GM19324 (cell line): Measurements from ENCODE around the gene KLF18.
"Not testable (repeated sequence)": the region's sequence is repeated elsewhere in the genome, so short reads cannot be mapped to it uniquely, and the experiment has no call there.

Experiments
- ATAC-seq: cut with Tn5 transposase; IDR thresholded peaks from one replicate; pipeline ENCODE4 v1.9.1; 2021; ENCODE audit warnings: mild to moderate bottlenecking, moderate library complexity; ENCODE audit not compliant: unreplicated experiment, low FRiP score

KLF18 gene

GRCh38 chr1:44141531-44141930, at the start of gene KLF18:
Gene KLF18 (minus strand): TSS chr1:44141631. CDS start chr1:44141631, 0 bp downstream.
- no peak for ATAC-seq

- ATAC-seq = no peak
These were observed 33.2 kb upstream of the KLF18 start for GRCh38 chr1:44174630-44175029.

- ATAC-seq = no peak
These were observed 28.9 kb upstream of the KLF18 start for GRCh38 chr1:44170281-44170823.

- no peak for ATAC-seq
These were observed 27.2 kb upstream of the KLF18 start for GRCh38 chr1:44168520-44169098.

- ATAC-seq = no peak
These were observed 20.1 kb upstream of the KLF18 start for GRCh38 chr1:44161546-44161945.

DNA sequence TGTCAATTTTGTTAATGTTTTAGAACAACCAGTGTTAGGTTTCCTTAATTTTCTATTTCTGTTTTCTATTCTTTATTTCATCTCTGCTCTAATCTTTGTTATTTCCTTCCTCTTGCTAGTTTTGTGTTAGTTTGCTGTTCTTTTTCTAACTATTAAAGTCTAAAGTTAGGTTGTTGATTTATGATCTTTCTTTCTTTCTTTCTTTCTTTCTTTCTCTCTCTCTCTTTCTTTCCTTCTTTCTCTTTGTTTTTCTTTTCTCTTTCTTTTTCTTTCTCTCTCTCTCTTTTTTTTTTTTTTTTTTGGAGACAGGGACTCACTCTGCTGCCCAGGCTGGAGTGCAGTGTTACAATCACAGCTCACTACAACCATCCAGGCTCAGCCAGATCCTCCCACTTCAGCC, 17.4 kb upstream of the KLF18 start:
- no peak for ATAC-seq

GRCh38 chr1:44157903-44158302, 16.5 kb upstream of the KLF18 start:
- ATAC-seq = no peak

GRCh38 chr1:44154049-44154448, 12.6 kb upstream of the KLF18 start:
- no peak for ATAC-seq

- ATAC-seq = no peak
These were observed 11.3 kb upstream of the KLF18 start for GRCh38 chr1:44152692-44153091.

- no peak for ATAC-seq
These were observed 10.4 kb upstream of the KLF18 start for GRCh38 chr1:44151808-44152207.

DNA sequence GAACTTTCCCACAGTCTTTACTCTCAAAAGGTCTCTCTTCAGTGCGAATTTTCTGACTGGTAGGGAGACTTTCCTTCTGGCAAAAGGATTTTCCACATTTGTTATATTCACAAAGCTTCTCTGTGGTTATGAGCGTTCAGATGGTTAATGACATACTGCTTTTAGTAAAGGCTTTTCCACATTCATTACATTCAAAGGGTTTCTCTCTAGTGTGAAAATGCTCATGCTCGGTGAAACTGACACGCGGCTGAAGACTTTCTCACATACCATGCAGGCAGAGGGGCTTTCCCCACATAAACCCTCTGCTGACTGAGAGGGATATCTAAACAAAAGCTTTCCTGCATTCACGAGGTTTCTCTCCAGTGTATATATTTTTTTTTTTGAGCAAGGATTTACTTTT, 9.9 kb upstream of the KLF18 start:
- no peak for ATAC-seq

DNA sequence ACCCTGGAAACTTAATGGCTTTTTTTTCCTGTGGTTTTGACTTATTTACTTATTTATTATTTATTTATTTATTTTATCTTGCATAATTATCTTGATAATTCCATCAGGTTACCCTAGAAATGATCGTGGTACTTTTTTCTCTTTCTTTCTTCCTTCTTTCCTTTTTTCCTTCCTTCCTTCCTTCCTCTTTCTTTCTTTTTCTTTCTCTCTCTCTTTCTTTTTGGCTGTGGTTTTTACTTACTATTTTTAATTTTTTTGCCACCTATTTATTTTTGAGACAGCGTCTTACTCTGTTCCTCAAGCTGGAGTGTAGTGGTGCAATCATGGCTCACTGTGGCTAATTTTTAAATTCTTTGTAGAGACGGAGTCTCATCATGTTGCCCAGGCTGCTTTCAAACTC, 6.2 kb upstream of the KLF18 start:
- ATAC-seq = no peak

DNA sequence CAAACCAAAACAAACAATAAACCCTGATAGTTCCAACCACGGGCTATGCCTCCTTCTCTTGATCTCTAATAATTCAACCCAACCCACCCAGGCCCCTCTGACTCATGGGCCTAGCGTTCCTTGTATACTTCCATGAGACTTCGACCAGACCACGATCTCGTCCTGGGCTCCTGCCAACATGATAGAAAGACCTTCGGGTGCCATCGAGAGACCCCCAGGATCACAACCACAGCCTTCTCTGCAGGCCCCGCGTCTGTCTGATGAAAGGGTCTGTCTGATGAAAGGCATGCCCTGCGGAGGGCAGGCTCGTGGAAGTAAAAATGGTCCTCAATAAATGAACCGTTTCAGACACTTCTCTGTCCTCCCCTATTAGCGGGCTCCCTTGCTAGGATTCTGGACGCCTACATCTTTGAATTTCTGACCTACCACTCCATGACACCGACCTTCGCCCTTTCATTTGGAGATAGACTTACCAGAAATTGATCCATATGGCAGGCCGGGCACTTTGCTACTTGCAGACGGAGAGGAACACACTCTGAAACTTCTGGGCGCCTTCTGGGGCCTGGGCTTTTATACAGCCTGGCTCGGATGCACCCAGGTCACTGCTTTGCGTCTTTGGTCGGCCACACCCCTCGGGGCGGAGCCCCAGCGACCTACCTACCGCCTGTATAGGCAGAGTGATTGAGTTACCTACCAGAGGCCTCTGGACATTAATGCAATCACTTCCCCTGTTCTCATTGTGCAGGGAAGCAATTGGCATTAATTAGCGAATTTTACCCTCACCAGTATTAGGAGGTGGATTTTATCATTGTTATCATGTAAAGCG, 5.3 kb upstream of the KLF18 start:
- ATAC-seq = no peak

DNA sequence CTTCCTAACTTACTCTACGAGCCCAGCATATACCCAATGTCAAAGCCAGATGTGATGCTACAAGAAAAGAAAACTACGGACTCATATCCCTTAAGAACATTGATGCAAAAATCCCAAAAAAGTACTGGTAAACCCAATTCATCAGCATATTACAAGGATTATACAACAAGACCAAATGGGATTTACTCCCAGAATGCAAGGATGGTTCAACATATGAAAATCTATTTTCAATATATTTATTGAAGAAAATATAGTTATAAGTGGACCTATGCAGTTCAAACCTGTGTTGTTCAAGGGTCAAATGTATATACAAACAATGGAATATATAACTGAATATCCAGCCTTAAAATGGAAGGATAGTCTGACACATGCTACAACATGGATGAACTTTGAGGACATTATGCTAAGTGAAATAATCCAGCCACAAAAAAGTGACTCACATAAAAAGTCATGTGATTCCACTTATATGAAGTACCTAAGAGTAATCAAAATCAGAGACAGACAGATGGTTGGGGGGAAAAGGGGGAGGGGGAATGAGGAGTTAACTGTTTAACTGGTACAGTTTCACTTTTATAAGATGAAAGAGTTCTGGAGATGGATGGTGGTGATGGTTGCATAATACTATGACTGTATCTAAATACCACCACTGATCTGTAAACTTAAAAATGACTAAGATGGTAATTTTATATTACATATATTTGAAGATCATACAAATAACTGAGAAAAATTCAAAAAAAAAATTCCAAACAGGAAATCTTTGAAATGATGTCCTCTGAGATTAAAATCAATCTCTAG, 3.7 kb upstream of the KLF18 start:
- no peak for ATAC-seq

DNA sequence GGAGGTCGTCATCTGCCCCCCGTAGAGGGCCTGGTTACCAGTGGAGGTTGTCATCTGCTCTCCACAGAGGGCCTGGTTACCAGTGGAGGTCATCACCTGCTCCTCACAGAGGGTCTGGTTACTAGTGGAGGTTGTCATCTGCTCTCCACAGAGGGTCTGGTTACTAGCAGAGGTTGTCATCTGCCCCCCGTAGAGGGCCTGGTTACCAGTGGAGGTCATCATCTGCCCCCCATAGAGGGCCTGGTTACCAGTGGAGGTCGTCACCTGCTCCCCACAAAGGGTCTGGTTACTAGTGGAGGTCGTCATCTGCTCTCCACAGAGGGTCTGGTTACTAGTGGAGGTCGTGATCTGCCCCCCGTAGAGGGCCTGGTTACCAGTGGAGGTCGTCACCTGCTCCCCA, 1.9 kb downstream of the KLF18 start:
- ATAC-seq = not testable (repeated sequence)

DNA sequence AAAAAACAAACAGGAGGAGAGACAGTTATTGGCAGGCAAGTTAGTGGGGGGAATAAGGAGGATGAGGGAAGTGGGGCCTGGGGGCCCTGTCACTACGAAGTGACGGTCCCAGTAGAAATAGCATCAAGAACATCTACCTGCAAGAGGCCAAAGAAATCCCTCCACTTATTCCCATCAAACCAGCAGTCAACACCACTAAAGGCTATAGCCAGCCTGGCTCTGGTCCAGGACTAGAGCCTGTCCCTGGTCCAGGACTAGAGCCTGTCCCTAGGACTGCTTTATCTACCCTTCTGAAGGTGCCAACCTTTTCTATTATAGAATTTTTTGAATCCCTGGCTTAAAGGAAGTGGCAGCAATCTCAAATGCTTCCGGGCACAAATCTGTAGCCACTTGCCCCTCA, 3.2 kb downstream of the KLF18 start:
- no peak for ATAC-seq

DNA sequence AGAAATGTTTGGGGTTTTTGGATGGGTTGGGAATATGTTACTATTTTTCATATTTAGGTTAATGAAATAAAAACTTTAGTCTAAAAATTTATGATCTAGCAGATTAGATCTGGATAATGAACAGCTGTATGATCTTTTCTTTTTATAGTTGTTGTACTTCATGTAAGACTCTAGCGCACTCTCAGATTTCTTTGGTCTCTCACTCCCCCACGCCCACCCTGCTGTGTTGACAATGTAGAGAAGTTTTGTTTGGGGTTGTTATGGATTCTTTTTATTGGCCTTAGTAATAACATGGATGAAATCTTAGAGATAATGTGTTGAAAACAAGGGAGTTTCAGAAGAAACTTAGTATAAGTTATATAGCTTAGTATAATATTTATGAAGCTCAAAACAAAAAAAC, 5.5 kb downstream of the KLF18 start:
- no peak for ATAC-seq

GRCh38 chr1:44134071-44134920, 7.1 kb downstream of the KLF18 start:
- no peak for ATAC-seq

DNA sequence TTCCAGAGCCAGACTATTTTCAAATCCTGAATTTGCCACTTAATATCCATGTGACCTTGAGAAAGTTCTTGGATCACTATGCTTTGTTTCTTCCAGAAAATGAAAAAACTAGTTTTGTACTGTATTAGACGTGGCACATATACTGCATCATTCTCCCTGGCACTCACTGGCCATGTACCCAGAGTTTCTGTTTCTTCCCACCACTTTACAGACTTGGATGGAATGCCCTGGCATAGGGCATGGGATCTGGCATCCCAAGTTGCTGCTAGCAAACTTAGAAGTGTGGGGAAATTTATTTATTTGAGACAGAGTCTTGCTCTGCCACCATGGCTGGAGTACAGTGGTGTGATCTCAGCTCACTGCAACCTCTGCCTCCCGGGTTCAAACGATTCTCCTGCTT, 10.0 kb downstream of the KLF18 start:
- ATAC-seq = no peak
